Measurements from ENCODE around the gene CCT5.
"Not testable (repeated sequence)": the region's sequence is repeated elsewhere in the genome, so short reads cannot be mapped to it uniquely, and the experiment has no call there.

DNA sequence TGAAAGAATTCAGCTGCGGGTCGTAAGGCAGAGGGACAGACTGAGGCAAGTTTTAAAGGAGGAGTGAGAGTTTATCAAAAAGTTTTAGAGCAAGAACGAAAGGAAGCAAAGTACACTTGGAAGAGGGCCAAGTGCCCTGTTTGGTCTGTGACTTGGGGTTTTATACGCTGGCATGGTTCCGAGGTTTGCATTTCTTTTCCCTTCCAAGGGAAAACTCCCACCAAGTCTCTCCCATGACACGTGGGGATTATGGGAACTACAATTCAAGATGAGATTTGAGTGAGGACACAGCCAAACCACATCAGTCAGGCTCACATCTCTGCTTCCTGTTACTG lies 22.8 kb downstream of the CCT5 start:
- TF ChIP-seq, protein P1, sequence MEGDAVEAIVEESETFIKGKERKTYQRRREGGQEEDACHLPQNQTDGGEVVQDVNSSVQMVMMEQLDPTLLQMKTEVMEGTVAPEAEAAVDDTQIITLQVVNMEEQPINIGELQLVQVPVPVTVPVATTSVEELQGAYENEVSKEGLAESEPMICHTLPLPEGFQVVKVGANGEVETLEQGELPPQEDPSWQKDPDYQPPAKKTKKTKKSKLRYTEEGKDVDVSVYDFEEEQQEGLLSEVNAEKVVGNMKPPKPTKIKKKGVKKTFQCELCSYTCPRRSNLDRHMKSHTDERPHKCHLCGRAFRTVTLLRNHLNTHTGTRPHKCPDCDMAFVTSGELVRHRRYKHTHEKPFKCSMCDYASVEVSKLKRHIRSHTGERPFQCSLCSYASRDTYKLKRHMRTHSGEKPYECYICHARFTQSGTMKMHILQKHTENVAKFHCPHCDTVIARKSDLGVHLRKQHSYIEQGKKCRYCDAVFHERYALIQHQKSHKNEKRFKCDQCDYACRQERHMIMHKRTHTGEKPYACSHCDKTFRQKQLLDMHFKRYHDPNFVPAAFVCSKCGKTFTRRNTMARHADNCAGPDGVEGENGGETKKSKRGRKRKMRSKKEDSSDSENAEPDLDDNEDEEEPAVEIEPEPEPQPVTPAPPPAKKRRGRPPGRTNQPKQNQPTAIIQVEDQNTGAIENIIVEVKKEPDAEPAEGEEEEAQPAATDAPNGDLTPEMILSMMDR (IDR thresholded peaks at IDR 0.05): not testable (repeated sequence)
- not testable (repeated sequence) for TF ChIP-seq FOXP1 (CRISPR knock-in tag; IDR thresholded peaks at IDR 0.05; ENCODE audit: borderline replicate concordance); FOXJ3 (CRISPR knock-in tag; IDR thresholded peaks at IDR 0.05; ENCODE audit: borderline replicate concordance); TP53 (CRISPR knock-in tag; IDR thresholded peaks at IDR 0.05); NFE2L1 (CRISPR knock-in tag; IDR thresholded peaks at IDR 0.05); ZNF121 (CRISPR knock-in tag; IDR thresholded peaks at IDR 0.05); NR3C1 (CRISPR knock-in tag; conservative IDR thresholded peaks at IDR 0.05; ENCODE audit: low read depth); ZNF263 (CRISPR knock-in tag; IDR thresholded peaks at IDR 0.05; ENCODE audit: low read depth); IRF2 (CRISPR knock-in tag; IDR thresholded peaks at IDR 0.05; ENCODE audit: borderline replicate concordance, low read depth)
- TF ChIP-seq, protein P2, sequence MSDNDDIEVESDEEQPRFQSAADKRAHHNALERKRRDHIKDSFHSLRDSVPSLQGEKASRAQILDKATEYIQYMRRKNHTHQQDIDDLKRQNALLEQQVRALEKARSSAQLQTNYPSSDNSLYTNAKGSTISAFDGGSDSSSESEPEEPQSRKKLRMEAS (CRISPR knock-in tag; IDR thresholded peaks at IDR 0.05): not testable (repeated sequence)

Data from WTC11 (cell line).